ENCODE measurements around the gene KLF8.

KLF8 gene

GRCh38 chrX:56309881-56310280 lies 77.7 kb downstream of the KLF8 start:
- no peaks in the 10 kb centered on the region for H3K36me3 ChIP-seq (ENCODE audit: control insufficient read depth, insufficient read depth, low read length)

DNA sequence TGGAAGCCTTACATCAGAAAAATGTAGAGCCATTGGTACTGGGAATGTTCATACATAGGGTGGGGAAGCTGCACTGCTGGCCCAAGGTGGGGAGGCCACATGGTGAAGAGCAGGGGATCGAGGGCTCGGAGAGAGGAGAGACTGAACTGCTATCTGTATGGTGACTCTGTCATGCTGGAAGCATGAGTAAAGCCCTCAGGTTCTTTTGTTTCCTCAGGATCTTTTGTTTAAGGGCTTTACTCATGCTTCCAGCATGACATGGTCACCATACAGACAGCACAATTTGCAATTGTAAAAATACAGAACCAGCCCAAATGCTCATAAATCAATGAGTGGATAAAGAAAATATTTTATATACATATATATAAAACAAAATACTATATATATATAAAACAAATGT lies 78.4 kb downstream of the KLF8 start:
- Histone ChIP-seq H3K4me1 (ENCODE audit: control insufficient read depth, insufficient read depth, low read length, poor library complexity, severe bottlenecking) (no peaks in the 10 kb centered on the region), H3K36me3 (ENCODE audit: control insufficient read depth, insufficient read depth, low read length) (no peaks in the 10 kb centered on the region), H3K4me3 (ENCODE audit: extremely low read depth, insufficient read depth, low read length, poor library complexity, severe bottlenecking) (no peak overlapping the region), H3K9me3 (ENCODE audit: control insufficient read depth, low read length) (no peaks in the 10 kb centered on the region), H3K27ac (ENCODE audit: low read depth, low read length, severe bottlenecking) (no peak overlapping the region)
- 100% methylated on average over 2 of the region's 2 CpGs; no CpG with 5 or more reads in 1 of the 2 experiments for WGBS, 2 experiments (ENCODE audit: insufficient coverage in 2 of 2)

More at GRCh38 chrX:56309881-56310280, 77.7 kb downstream of the KLF8 start:
- Histone ChIP-seq H3K4me1 (ENCODE audit: control insufficient read depth, insufficient read depth, low read length, poor library complexity, severe bottlenecking) (no peaks in the 10 kb centered on the region), H3K4me3 (ENCODE audit: extremely low read depth, insufficient read depth, low read length, poor library complexity, severe bottlenecking) (no peak overlapping the region), H3K27ac (ENCODE audit: low read depth, low read length, severe bottlenecking) (no peak overlapping the region), H3K9me3 (ENCODE audit: control insufficient read depth, low read length) (no peaks in the 10 kb centered on the region)
- WGBS, 2 experiments (ENCODE audit: insufficient coverage in 2 of 2): 83 to 86% methylated on average over 1 to 3 of the region's 4 CpGs

GRCh38 chrX:56313308-56313707 lies 81.2 kb downstream of the KLF8 start:
- H3K4me3 ChIP-seq (ENCODE audit: extremely low read depth, insufficient read depth, low read length, poor library complexity, severe bottlenecking): no peak overlapping the region
- WGBS, 2 experiments (ENCODE audit: insufficient coverage in 2 of 2): no CpG with 5 or more reads among the region's 3 CpGs
- no peaks in the 10 kb centered on the region for H3K36me3 ChIP-seq (ENCODE audit: control insufficient read depth, insufficient read depth, low read length)
- no peak overlapping the region for H3K27ac ChIP-seq (ENCODE audit: low read depth, low read length, severe bottlenecking)
- no peaks in the 10 kb centered on the region for H3K4me1 ChIP-seq (ENCODE audit: control insufficient read depth, insufficient read depth, low read length, poor library complexity, severe bottlenecking)
- no peaks in the 10 kb centered on the region for H3K9me3 ChIP-seq (ENCODE audit: control insufficient read depth, low read length)

DNA sequence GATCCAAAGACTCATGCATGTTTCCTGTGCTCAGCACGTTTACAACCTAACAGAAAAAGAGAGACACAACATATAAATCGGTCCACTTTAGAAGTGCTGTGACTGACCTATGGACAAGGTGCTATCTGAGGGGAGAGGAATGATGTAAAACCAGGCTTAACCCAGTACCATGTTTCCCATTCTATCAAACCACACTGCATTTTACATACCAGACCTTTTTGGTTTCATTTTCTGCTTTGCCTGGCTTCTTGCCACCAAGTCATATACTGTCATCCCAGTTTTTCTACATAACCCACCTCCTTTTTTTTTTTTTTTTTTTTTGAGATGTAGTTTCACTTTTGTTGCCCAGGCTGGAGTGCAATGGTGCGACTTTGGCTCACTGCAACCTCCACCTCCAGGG lies 82.2 kb downstream of the KLF8 start:
- no CpG with 5 or more reads among the region's 3 CpGs for WGBS, 2 experiments (ENCODE audit: insufficient coverage in 2 of 2)
- Histone ChIP-seq H3K9me3 (ENCODE audit: control insufficient read depth, low read length) (no peaks in the 10 kb centered on the region), H3K27ac (ENCODE audit: low read depth, low read length, severe bottlenecking) (no peak overlapping the region)

DNA sequence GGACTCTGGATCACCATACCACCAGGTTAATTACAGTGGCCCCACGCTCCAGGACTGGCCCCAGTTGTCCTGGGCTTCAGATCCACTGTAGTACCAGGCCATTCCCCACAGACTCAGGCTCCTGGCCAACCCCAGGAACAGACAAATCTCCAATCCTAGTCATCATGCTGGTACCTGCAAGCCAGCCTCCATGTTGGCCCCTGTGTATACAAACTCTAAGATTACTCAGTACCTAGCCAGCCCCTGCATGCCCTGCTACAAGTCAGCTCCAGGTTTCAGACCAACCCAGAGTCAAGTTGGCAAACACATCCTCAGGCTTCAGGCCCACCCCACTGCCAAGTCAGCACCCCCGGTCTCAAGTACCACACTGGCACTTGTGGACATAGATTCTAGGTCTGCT lies 85.9 kb downstream of the KLF8 start:
- no peak overlapping the region for H3K27ac ChIP-seq (ENCODE audit: low read depth, low read length, severe bottlenecking)
- no peaks in the 10 kb centered on the region for H3K4me1 ChIP-seq (ENCODE audit: control insufficient read depth, insufficient read depth, low read length, poor library complexity, severe bottlenecking)
- WGBS, 2 experiments (ENCODE audit: insufficient coverage in 2 of 2): 80% methylated on average over 1 of the region's 2 CpGs; no CpG with 5 or more reads in 1 of the 2 experiments
- H3K36me3 ChIP-seq (ENCODE audit: control insufficient read depth, insufficient read depth, low read length): no peaks in the 10 kb centered on the region
- H3K9me3 ChIP-seq (ENCODE audit: control insufficient read depth, low read length): no peaks in the 10 kb centered on the region
- no peak overlapping the region for H3K4me3 ChIP-seq (ENCODE audit: extremely low read depth, insufficient read depth, low read length, poor library complexity, severe bottlenecking)

More for the DNA sequence above, 82.2 kb downstream of the KLF8 start:
- Histone ChIP-seq H3K4me3 (ENCODE audit: extremely low read depth, insufficient read depth, low read length, poor library complexity, severe bottlenecking) (no peak overlapping the region), H3K4me1 (ENCODE audit: control insufficient read depth, insufficient read depth, low read length, poor library complexity, severe bottlenecking) (no peaks in the 10 kb centered on the region), H3K36me3 (ENCODE audit: control insufficient read depth, insufficient read depth, low read length) (no peaks in the 10 kb centered on the region)

GRCh38 chrX:56319165-56319564 lies 87.0 kb downstream of the KLF8 start:
- no peak overlapping the region for H3K27ac ChIP-seq (ENCODE audit: low read depth, low read length, severe bottlenecking)
- no peaks in the 10 kb centered on the region for H3K36me3 ChIP-seq (ENCODE audit: control insufficient read depth, insufficient read depth, low read length)
- H3K9me3 ChIP-seq (ENCODE audit: control insufficient read depth, low read length): no peaks in the 10 kb centered on the region
- no peaks in the 10 kb centered on the region for H3K4me1 ChIP-seq (ENCODE audit: control insufficient read depth, insufficient read depth, low read length, poor library complexity, severe bottlenecking)
- no peak overlapping the region for H3K4me3 ChIP-seq (ENCODE audit: extremely low read depth, insufficient read depth, low read length, poor library complexity, severe bottlenecking)

Measured in mesodermal cell (in vitro differentiated cells).